Gastroesophageal sphincter (tissue), 3 donors: Measurements from ENCODE around the gene WDR43.

Source experiments
- CTCF ChIP-seq, 4 experiments: fragments of 200-600 bp in 2 of 4; fragments of 450-650 bp in 2 of 4; sonication (generic) in 1 of 4; IDR thresholded peaks; one replicate each; pipeline ENCODE4 v1.5.1; 2017 to 2019; ENCODE audit warnings: antibody characterized with exemption in 4 of 4, mild to moderate bottlenecking in 2 of 4, moderate library complexity in 2 of 4
- POLR2A ChIP-seq, 2 donors: fragments of 450-650 bp; IDR thresholded peaks; one replicate each; pipeline ENCODE4 v1.6.1; 2017; ENCODE audit warnings: antibody characterized with exemption in 2 of 2, mild to moderate bottlenecking in 2 of 2, moderate library complexity in 1 of 2
- POLR2AphosphoS5 ChIP-seq: sonication (generic); formaldehyde crosslinking; IDR thresholded peaks from one replicate; pipeline ENCODE4 v1.6.1; 2017; ENCODE audit warnings: antibody characterized with exemption

- TF ChIP-seq CTCF (IDR thresholded peaks at IDR 0.05): no peak
- no peak for TF ChIP-seq POLR2AphosphoS5
- TF ChIP-seq POLR2A (IDR thresholded peaks at IDR 0.05): no peak
Measured at GRCh38 chr2:28927878-28928277, 33.4 kb downstream of the WDR43 start.
